ENCODE measurements around the gene ASB16. TPM values are rescaled to one million over a fixed set of nuclear protein-coding genes. Genes with fewer than 3 reads are reported as not detected.
A peak's percentile ranks its signal among the peaks of the same experiment; 100 is the strongest.

The ASB16 gene
- total RNA-seq, 1 experiment from 2014 or later, result 0.11 TPM

GRCh38 chr17:44167181-44167861 lies 3.2 kb upstream of the ASB16 start:
- no peak for ATAC-seq
- ChIA-PET POLR2A (no interaction called here), CTCF (interaction anchor here (0.8 to 4.3 kb wide), 8 partner anchors 17 to 226 kb away, joined by 3 to 44 read pairs (median 16); partner anchors contain the start of gene GRN)
- no peak overlapping the region for H3K4me3 Mint-ChIP-seq
- H3K4me1 Mint-ChIP-seq, result peaks cover 23% of the 10 kb centered on the region
- TF ChIP-seq KAT7 (CRISPR knock-in tag; IDR thresholded peaks at IDR 0.05; ENCODE audit: borderline replicate concordance) (no peak), GTF2I (CRISPR knock-in tag; conservative IDR thresholded peaks at IDR 0.05) (no peak), SMAD4 (CRISPR knock-in tag; IDR thresholded peaks at IDR 0.05) (no peak)
- H3K27ac Mint-ChIP-seq, result 0 out of 2 replicates have a peak overlapping the region, but pooled peaks have one; percentile 28
- no peaks in the 10 kb centered on the region; the same call in 1 of the 2 replicates for H3K27me3 Mint-ChIP-seq (ENCODE audit: low read depth)
- H3K9me3 Mint-ChIP-seq, result no peaks in the 10 kb centered on the region
- H3K36me3 Mint-ChIP-seq, result 0 out of 2 replicates have a peak, but pooled peaks cover under 1% of the 10 kb centered on the region
- no peak for DNase-seq (ENCODE audit: low spot score)

GRCh38 chr17:44170135-44170498 lies 387 bp upstream of the ASB16 start:
- ATAC-seq (no peak), DNase-seq (ENCODE audit: low spot score) (no peak)
- TF ChIP-seq ESRRA (CRISPR knock-in tag; IDR thresholded peaks at IDR 0.05; ENCODE audit: borderline replicate concordance), result no peak
- TF ChIP-seq ZNF317 (CRISPR knock-in tag; IDR thresholded peaks at IDR 0.05; ENCODE audit: borderline replicate concordance, low read depth), result no peak
- TF ChIP-seq ZNF232 (CRISPR knock-in tag; IDR thresholded peaks at IDR 0.05), result no peak
- no peak for TF ChIP-seq CBFB (CRISPR knock-in tag; IDR thresholded peaks at IDR 0.05; ENCODE audit: low read depth)
- TF ChIP-seq FOXP1 (CRISPR knock-in tag; IDR thresholded peaks at IDR 0.05; ENCODE audit: borderline replicate concordance), result no peak
- TF ChIP-seq MLX (CRISPR knock-in tag; IDR thresholded peaks at IDR 0.05), result no peak
- TF ChIP-seq PRRX2 (CRISPR knock-in tag; IDR thresholded peaks at IDR 0.05), result no peak
- no peak for TF ChIP-seq ZMAT4 (CRISPR knock-in tag; IDR thresholded peaks at IDR 0.05)
- TF ChIP-seq ZNF532 (CRISPR knock-in tag; IDR thresholded peaks at IDR 0.05; ENCODE audit: borderline replicate concordance), result no peak
- TF ChIP-seq SOX15 (CRISPR knock-in tag; IDR thresholded peaks at IDR 0.05), result no peak
- TF ChIP-seq NFYB (CRISPR knock-in tag; conservative IDR thresholded peaks at IDR 0.05; ENCODE audit: low read depth), result no peak
- TF ChIP-seq NR1H2 (CRISPR knock-in tag; IDR thresholded peaks at IDR 0.05), result no peak
- TF ChIP-seq PRDM15 (CRISPR knock-in tag; IDR thresholded peaks at IDR 0.05), result no peak
- no peaks in the 10 kb centered on the region for H3K9me3 Mint-ChIP-seq
- POLR2A ChIA-PET, result interaction anchor here (2.1 kb wide), 1 partner anchor 16 kb away, joined by 6 read pairs; the partner anchor contains the start of gene TMUB2
- H3K27ac Mint-ChIP-seq, result no peak overlapping the region
- no peaks in the 10 kb centered on the region; the same call in 1 of the 2 replicates for H3K27me3 Mint-ChIP-seq (ENCODE audit: low read depth)
- CTCF ChIA-PET, result interaction anchor here (1.0 to 4.3 kb wide), 13 partner anchors 15 to 193 kb away, joined by 3 to 32 read pairs (median 7); partner anchors contain the start of genes FAM171A2, GRN, HDAC5 and TMUB2
- H3K4me1 Mint-ChIP-seq, result peaks cover 23% of the 10 kb centered on the region
- no peak overlapping the region for H3K4me3 Mint-ChIP-seq
- no peaks in the 10 kb centered on the region for H3K36me3 Mint-ChIP-seq
